ENCODE measurements around the gene LMBR1. TPM values are rescaled to one million over a fixed set of nuclear protein-coding genes. Genes with fewer than 3 reads are reported as not detected.

LMBR1 gene
- polyA plus RNA-seq, 3 donors, result 14.8 to 24.4 (median 21.2) TPM

DNA sequence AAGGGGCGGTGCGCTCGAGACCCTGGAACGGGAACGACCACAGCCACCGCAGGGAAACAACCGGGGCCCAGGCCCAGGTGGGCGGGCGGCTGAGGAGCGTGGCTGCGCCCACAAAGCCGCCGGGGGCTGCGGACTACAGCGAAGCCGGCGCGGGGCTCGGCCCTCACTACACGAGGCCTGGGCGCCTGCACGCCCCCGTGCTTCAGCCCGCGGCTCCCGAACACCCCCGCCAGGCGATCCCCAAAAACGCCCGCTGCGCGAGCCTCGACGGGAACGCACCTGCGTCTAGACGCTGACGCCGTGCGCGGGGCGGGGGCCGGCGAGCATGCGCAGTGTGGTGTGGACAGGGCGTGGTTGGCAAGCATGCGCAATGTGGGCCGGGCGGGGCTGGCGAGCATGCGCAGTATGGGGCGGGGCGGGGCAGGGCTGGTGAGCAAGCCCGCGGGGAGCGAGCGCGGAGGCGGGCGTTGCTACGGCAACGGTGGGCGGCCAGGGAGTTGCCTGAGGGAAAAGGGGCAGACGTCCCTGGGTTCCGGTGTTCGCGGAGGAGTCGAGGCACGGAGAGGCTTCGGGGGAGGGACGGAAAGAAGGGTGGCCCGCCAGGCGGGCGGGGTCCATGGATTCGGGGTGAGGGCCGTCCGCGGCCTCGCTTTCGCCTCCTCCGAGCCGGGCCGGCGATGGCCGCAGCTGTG, 252.6 kb downstream of the LMBR1 start, which contains the start of gene RNF32:
Gene RNF32 (plus strand): TSS at position 518 of the 692 bp plus-strand sequence. CDS start 3,104 bp downstream, outside the sequence.
- peak; percentile 77 to 87 (median 83) for DNase-seq
- peak within 1 kb of the TSS; percentile 86 to 94 for H3K4me3 Mint-ChIP-seq
- peaks cover 17 to 52% (median 23%) of the 10 kb centered on the region in 3 donors for H3K27me3 Mint-ChIP-seq (ENCODE audit: low read depth in 3 of 3)
- Histone ChIP-seq H3K79me2 (ENCODE audit: insufficient read depth, low read length) (no peaks in the 10 kb centered on the region), H3K4me1 (ENCODE audit: control insufficient read depth in 1 of 2, insufficient read depth in 2 of 2, low read length in 2 of 2) (peaks cover 17 to 22% of the 10 kb centered on the region in 2 donors), H3K4me2 (replicated peaks; ENCODE audit: extremely low read depth, low read length, poor library complexity, severe bottlenecking) (peak within 1 kb of the TSS; percentile 94), H3K27ac (ENCODE audit: low read depth in 1 of 2, low read length in 2 of 2) (peak within 1 kb of the TSS in 1 of 2 donors; percentile 68), H3K9ac (ENCODE audit: insufficient read depth, low read length, poor library complexity, severe bottlenecking) (peak within 1 kb of the TSS; percentile 72), H3K9me3 (replicated peaks in 1 of 2; ENCODE audit: control insufficient read depth in 1 of 2, insufficient read depth in 1 of 2, low read length in 2 of 2) (peaks cover 12% of the 10 kb centered on the region in 2 donors), H3K4me3 (replicated peaks in 1 of 3; ENCODE audit: low read depth in 2 of 3, low read length in 3 of 3) (peak within 1 kb of the TSS; percentile 56 to 84 (median 63)), H3K27me3 (ENCODE audit: control insufficient read depth in 2 of 2, insufficient read depth in 2 of 2, low read length in 2 of 2) (peaks cover 16 to 34% of the 10 kb centered on the region in 2 donors), H3K36me3 (replicated peaks in 1 of 2; ENCODE audit: control insufficient read depth in 1 of 2, insufficient read depth in 2 of 2, low read length in 2 of 2) (no peaks in the 10 kb centered on the region), H2AFZ (ENCODE audit: insufficient read depth, low read depth, low read length, poor library complexity, severe bottlenecking) (peak within 1 kb of the TSS; percentile 95), H4K20me1 (ENCODE audit: insufficient read depth, low read length) (no peaks in the 10 kb centered on the region)
- H3K4me1 Mint-ChIP-seq, result peaks cover 15% of the 10 kb centered on the region
- TF ChIP-seq, protein P1, sequence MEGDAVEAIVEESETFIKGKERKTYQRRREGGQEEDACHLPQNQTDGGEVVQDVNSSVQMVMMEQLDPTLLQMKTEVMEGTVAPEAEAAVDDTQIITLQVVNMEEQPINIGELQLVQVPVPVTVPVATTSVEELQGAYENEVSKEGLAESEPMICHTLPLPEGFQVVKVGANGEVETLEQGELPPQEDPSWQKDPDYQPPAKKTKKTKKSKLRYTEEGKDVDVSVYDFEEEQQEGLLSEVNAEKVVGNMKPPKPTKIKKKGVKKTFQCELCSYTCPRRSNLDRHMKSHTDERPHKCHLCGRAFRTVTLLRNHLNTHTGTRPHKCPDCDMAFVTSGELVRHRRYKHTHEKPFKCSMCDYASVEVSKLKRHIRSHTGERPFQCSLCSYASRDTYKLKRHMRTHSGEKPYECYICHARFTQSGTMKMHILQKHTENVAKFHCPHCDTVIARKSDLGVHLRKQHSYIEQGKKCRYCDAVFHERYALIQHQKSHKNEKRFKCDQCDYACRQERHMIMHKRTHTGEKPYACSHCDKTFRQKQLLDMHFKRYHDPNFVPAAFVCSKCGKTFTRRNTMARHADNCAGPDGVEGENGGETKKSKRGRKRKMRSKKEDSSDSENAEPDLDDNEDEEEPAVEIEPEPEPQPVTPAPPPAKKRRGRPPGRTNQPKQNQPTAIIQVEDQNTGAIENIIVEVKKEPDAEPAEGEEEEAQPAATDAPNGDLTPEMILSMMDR (IDR thresholded peaks at IDR 0.05), result no peak
- peak within 1 kb of the TSS; percentile 46 to 84 (median 78) for H3K27ac Mint-ChIP-seq
- H3K9me3 Mint-ChIP-seq, result peaks cover 8 to 24% (median 17%) of the 10 kb centered on the region in 7 donors
- intact Hi-C loops (cut with micrococcal nuclease), result no loop called here
- WGBS (ENCODE audit: insufficient coverage), result 1% methylated on average over 83 of the region's 85 CpGs
- peaks cover 4 to 7% of the 10 kb centered on the region in 2 donors for H3K36me3 Mint-ChIP-seq

DNA sequence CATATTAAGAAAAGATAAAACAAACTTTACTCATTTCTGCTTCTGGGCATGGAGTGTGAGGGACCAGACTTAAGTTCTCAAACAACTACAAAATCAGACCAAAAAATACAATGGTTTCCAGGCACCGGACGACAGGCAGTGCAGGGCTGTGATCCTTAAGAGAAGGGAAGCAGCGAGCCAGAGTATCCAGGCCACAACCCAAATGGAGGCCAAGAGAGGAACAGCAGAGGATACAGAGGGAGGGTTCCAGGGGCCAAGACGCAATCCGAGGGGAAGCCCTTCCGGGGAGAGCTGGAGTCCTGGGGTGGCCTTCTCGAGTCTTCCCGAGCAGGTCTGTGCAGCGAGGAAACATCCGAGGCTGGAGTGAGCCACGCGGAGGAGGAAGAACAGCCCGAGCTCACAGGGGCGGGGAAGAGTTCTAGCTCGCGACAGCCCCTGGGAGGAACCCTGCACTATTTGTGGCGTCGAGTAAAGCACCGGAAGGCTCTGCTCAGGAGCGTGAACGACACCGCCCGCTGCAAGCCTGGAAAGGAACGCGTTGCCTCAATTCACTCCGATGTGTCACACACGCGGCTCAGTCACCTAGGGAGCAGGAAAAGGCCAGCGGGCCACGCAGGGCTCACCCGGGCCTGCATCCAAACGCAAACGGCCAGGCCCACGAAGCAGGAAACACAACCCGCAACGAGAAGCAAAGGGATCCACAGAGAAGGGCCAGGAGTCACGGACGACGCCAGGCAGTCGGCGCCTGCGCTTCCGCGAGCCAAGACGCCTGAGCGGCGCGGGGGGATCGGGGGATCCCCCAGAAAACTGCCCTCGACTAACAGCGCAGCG, 253.3 kb downstream of the LMBR1 start:
- H3K36me3 Mint-ChIP-seq, result peaks cover 4 to 7% of the 10 kb centered on the region in 2 donors
- peaks cover 15% of the 10 kb centered on the region for H3K4me1 Mint-ChIP-seq
- Histone ChIP-seq H3K27ac (ENCODE audit: low read depth in 1 of 2, low read length in 2 of 2) (peak overlapping the region in 1 of 2 donors; percentile 68), H3K9me3 (replicated peaks in 1 of 2; ENCODE audit: control insufficient read depth in 1 of 2, insufficient read depth in 1 of 2, low read length in 2 of 2) (peaks cover 12% of the 10 kb centered on the region in 2 donors), H3K4me1 (ENCODE audit: control insufficient read depth in 1 of 2, insufficient read depth in 2 of 2, low read length in 2 of 2) (peaks cover 17 to 22% of the 10 kb centered on the region in 2 donors), H3K9ac (ENCODE audit: insufficient read depth, low read length, poor library complexity, severe bottlenecking) (peak overlapping the region; percentile 72), H3K4me2 (replicated peaks; ENCODE audit: extremely low read depth, low read length, poor library complexity, severe bottlenecking) (peak overlapping the region; percentile 94), H2AFZ (ENCODE audit: insufficient read depth, low read depth, low read length, poor library complexity, severe bottlenecking) (peak overlapping the region; percentile 95), H3K4me3 (replicated peaks in 1 of 3; ENCODE audit: low read depth in 2 of 3, low read length in 3 of 3) (peak overlapping the region; percentile 56 to 84 (median 63)), H3K36me3 (replicated peaks in 1 of 2; ENCODE audit: control insufficient read depth in 1 of 2, insufficient read depth in 2 of 2, low read length in 2 of 2) (no peaks in the 10 kb centered on the region), H3K79me2 (ENCODE audit: insufficient read depth, low read length) (no peaks in the 10 kb centered on the region), H3K27me3 (ENCODE audit: control insufficient read depth in 2 of 2, insufficient read depth in 2 of 2, low read length in 2 of 2) (peaks cover 13 to 30% of the 10 kb centered on the region in 2 donors), H4K20me1 (ENCODE audit: insufficient read depth, low read length) (no peaks in the 10 kb centered on the region)
- DNase-seq, result peak in 1 of 3 donors; percentile 11
- peaks cover 11 to 49% (median 21%) of the 10 kb centered on the region in 3 donors for H3K27me3 Mint-ChIP-seq (ENCODE audit: low read depth in 3 of 3)
- WGBS (ENCODE audit: insufficient coverage), result 58% methylated on average over 52 of the region's 52 CpGs
- H3K9me3 Mint-ChIP-seq, result peaks cover 8 to 24% (median 17%) of the 10 kb centered on the region in 7 donors
- intact Hi-C loops (cut with micrococcal nuclease), result no loop called here
- TF ChIP-seq, protein P1 (IDR thresholded peaks at IDR 0.05), result no peak
- H3K27ac Mint-ChIP-seq, result peak overlapping the region in 5 of 7 donors; percentile 53 to 83 (median 66)
- peak overlapping the region; percentile 86 to 94 for H3K4me3 Mint-ChIP-seq

Measured in CD14-positive monocyte (primary cell).